Heart right ventricle (tissue), 16 donors: ENCODE measurements around the gene ALX4. TPM values are rescaled to one million over a fixed set of nuclear protein-coding genes. Genes with fewer than 3 reads are reported as not detected.

Experiments used
- ATAC-seq, 8 donors: fragments of 200-7000 bp; cut with Tn5 transposase; one replicate each; pipeline ENCODE4 v1.9.1; 2020; ENCODE audit warnings: mild to moderate bottlenecking in 8 of 8, moderate library complexity in 8 of 8, moderate number of reproducible peaks in 1 of 8
- DNase-seq, 2 donors: peaks; one replicate each; pipeline ENCODE4 v3.0.0-alpha.2; 2020
- H3K27ac ChIP-seq, 10 donors: fragments of 200-600 bp; sonication (generic) in 2 of 10; one replicate each; pipeline versions ENCODE4 v1.5.0 to v1.8.0; 2020 to 2022; ENCODE audit warnings: mild to moderate bottlenecking in 3 of 10
- H3K27me3 ChIP-seq, 7 donors: fragments of 200-600 bp; one replicate each; pipeline ENCODE4 v1.8.0; 2021 to 2022; ENCODE audit warnings: mild to moderate bottlenecking in 2 of 7
- H3K36me3 ChIP-seq, 9 donors: fragments of 200-600 bp; sonication (generic) in 1 of 9; one replicate each; pipeline versions ENCODE4 v1.5.0 to v1.8.0; 2020 to 2022; ENCODE audit warnings: mild to moderate bottlenecking in 2 of 9
- H3K4me1 ChIP-seq, 9 donors: fragments of 200-600 bp; sonication (generic) in 1 of 9; one replicate each; pipeline versions ENCODE4 v1.5.0 to v1.8.0; 2020 to 2022; ENCODE audit warnings: mild to moderate bottlenecking in 4 of 9
- H3K4me3 ChIP-seq, 10 donors: fragments of 200-600 bp; sonication (generic) in 2 of 10; one replicate each; pipeline versions ENCODE4 v1.5.0 to v1.8.0; 2020 to 2022; ENCODE audit warnings: mild to moderate bottlenecking in 7 of 10, moderate library complexity in 2 of 10
- H3K9me3 ChIP-seq, 11 donors: fragments of 200-600 bp in 10 of 11; sonication (generic) in 2 of 11; one replicate each; pipeline versions ENCODE4 v1.5.0 to v1.8.0; 2013 to 2022; ENCODE audit warnings: mild to moderate bottlenecking in 2 of 11, control low read depth in 1 of 11, moderate library complexity in 1 of 11
- WGBS, 2 donors: extraction: QIAGEN DNeasy Blood & Tissue Kit; methylation state at CpG; one replicate each; pipeline ENCODE4 v1.1.7; 2013; ENCODE audit warnings: inconsistent platforms in 1 of 2; 5-methylcytosine and 5-hydroxymethylcytosine counted together
- intact Hi-C, 10 donors: fragments of 100-400 bp; cut with DNase I; formaldehyde crosslinking; loops; one replicate each; pipeline versions ENCODE4 v1.11.1 to v1.14.2; 2022
- polyA plus RNA-seq, 2 donors: library from polyadenylated mRNA; stranded (reverse); fragments of 200-250 nt; gene quantifications; one replicate each; pipeline ENCODE4 v1.2.3, GENCODE V29; 2013
- total RNA-seq, 10 donors: library from RNA; stranded (reverse); fragmentation: NEBNext Ultra II Directional in 3 of 10; extraction: Animal tissue kit (Norgen Biotek cat#: 25700) in 3 of 10; gene quantifications; one replicate each; pipeline versions ENCODE4 v1.2.1 to v1.2.4, GENCODE V29; 2021 to 2023
- TF ChIP-seq, protein P1 (sequence below), 9 donors: fragments of 200-600 bp; sonication (generic) in 2 of 9; IDR thresholded peaks; one replicate each; pipeline versions ENCODE4 v1.5.0 to v1.8.0; 2021 to 2022; ENCODE audit warnings: antibody characterized with exemption in 9 of 9, mild to moderate bottlenecking in 5 of 9, moderate library complexity in 1 of 9
- donor health status: Arrhythmogenic right ventricular cardiomyopathy.
- donor health status: ischemic (EF 13 %, LVEDD 7.1; RV severe dilation, severe dysfunction).
- donor health status: healthy with polysubstance abuse.
- donor health status: DM: no; HTN: yes; CAD: no.
- donor health status: DM: no; HTN: no; CAD: no.
- donor health status: ischemic (EF 25% LVEDD 6.9; RV normal size, moderate dysfunction).
- donor health status: ischemic (EF 25% LVEDD 5.7; RV mildly dilated, moderate dysfunction).
- donor health status: healthy.
- donor health status: DM: yes; HTN: yes; CAD: no.
- donor health status: Ischemic cardiomyopathy.
- donor health status: ischemic (EF 35%, LVEDD 5.7; RV mildly dilated, moderate dysfunction).
- donor health status: nonischemic (EF 11% LVEDD 7.7; RV severe dilation, severe dysfunction).
- donor health status: DM: yes; HTN: yes; CAD: no.
- donor health status: PGD.
- donor health status: ischemic (EF 29% LVEDD 5.4; RV normal size, mild dysfunction).
- donor health status: nonischemic (EF 23%, LVEDD 6.1; RV moderate dilation, normal function).

The ALX4 gene
- total and polyA plus RNA-seq, 12 donors = 0.01 to 0.07 (median 0.06) TPM; not detected in 5

DNA sequence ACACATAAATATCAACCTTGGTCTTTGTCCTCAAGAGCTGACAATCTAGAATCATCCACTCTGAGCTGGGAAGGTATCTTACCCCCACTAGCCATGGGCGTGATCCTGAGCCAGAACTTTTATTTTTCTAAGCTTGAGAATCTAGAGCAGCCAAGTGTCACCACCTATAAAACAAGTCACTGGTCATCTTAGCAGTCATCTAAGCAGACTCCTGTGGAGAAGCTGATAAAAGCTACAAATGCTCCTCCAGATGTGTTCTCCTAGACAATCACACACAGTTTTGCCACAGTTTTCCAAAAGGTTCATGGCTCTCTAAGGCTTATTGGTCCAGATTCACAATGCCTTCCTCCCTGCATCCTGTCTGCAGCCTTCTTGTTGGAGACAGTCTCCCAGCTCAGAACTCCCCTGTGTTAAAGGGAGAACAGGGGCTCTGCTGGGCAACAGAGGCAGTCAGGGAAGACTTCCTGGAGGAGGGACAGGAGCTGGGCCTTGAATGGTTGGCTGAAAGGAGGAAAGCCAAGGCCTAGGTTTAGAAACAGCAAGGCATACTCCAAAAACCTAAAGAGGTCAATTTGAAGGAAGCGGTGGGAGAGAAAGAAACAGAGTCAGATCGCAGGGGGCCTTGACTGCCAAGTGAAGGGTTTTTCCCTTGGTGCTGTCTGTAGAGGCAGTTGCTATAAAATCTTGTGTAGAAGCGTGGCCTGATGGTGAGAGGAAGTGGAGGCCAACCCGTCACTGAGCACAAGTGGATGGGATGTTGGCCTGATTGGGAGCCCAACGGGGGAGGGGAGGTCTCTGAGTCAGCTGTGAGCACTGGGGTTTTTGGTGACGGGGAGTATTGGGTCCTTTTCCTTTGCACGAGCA is 42.0 kb downstream of the ALX4 start:
- intact Hi-C loops = no loop called here
- DNase-seq (no peak), ATAC-seq (no peak)
- WGBS, 2 donors = 80 to 86% methylated on average over 8 of the region's 8 CpGs
- no peak overlapping the region for H3K27ac ChIP-seq
- peaks cover 0 to 4% (median 0%) of the 10 kb centered on the region in 9 donors for H3K4me1 ChIP-seq
- H3K9me3 ChIP-seq = no peaks in the 10 kb centered on the region
- H3K27me3 ChIP-seq = no peaks in the 10 kb centered on the region
- H3K4me3 ChIP-seq = no peak overlapping the region
- TF ChIP-seq, protein P1, sequence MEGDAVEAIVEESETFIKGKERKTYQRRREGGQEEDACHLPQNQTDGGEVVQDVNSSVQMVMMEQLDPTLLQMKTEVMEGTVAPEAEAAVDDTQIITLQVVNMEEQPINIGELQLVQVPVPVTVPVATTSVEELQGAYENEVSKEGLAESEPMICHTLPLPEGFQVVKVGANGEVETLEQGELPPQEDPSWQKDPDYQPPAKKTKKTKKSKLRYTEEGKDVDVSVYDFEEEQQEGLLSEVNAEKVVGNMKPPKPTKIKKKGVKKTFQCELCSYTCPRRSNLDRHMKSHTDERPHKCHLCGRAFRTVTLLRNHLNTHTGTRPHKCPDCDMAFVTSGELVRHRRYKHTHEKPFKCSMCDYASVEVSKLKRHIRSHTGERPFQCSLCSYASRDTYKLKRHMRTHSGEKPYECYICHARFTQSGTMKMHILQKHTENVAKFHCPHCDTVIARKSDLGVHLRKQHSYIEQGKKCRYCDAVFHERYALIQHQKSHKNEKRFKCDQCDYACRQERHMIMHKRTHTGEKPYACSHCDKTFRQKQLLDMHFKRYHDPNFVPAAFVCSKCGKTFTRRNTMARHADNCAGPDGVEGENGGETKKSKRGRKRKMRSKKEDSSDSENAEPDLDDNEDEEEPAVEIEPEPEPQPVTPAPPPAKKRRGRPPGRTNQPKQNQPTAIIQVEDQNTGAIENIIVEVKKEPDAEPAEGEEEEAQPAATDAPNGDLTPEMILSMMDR (IDR thresholded peaks at IDR 0.05) = no peak
- no peaks in the 10 kb centered on the region for H3K36me3 ChIP-seq

DNA sequence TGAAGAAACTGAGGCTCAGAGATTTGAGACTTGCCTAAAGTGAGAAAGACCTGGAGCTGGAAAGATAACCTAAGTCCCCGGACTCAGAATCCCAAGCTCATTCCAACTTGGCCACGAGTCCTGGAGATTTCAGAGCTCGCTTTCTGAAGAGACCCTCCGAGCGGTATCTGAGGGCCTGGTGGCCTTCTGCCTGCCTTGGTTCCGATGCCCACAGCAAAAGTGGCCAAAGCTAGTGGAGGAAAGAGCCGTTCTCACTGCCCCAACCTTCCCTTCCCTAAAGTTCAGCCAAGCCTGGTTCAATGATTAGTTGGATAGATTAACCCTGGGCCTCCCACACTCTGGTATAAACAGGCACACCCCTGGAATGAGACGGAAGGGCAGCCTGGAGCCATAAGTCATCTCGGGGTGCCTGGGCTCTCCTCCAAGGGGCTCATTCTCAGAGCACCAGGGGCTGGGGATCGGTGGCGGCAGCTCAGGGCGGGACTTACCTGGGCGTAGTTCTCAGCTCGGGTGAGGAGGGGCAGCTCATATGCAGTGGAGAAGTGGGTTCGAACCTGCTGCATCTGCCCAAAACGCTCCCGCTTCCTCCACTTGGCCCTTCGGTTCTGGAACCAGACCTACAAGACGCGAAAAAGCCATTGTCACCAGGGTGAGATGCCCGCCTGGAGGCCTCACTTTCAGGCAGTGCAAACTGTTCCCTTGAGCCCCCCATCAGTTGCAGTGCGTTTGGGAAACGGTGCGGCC is 42.8 kb downstream of the ALX4 start:
- intact Hi-C loops = no loop called here
- 94 to 95% methylated on average over 24 of the region's 24 CpGs for whole genome bisulfite sequencing, 2 donors
- H3K9me3 ChIP-seq = no peaks in the 10 kb centered on the region
- no peak for DNase-seq
- peaks cover 0 to 4% (median 0%) of the 10 kb centered on the region in 9 donors for H3K4me1 ChIP-seq
- no peak for ATAC-seq
- H3K36me3 ChIP-seq = no peaks in the 10 kb centered on the region
- no peak overlapping the region for H3K4me3 ChIP-seq
- TF ChIP-seq, protein P1 (IDR thresholded peaks at IDR 0.05) = no peak
- H3K27me3 ChIP-seq = no peaks in the 10 kb centered on the region
- no peak overlapping the region for H3K27ac ChIP-seq

DNA sequence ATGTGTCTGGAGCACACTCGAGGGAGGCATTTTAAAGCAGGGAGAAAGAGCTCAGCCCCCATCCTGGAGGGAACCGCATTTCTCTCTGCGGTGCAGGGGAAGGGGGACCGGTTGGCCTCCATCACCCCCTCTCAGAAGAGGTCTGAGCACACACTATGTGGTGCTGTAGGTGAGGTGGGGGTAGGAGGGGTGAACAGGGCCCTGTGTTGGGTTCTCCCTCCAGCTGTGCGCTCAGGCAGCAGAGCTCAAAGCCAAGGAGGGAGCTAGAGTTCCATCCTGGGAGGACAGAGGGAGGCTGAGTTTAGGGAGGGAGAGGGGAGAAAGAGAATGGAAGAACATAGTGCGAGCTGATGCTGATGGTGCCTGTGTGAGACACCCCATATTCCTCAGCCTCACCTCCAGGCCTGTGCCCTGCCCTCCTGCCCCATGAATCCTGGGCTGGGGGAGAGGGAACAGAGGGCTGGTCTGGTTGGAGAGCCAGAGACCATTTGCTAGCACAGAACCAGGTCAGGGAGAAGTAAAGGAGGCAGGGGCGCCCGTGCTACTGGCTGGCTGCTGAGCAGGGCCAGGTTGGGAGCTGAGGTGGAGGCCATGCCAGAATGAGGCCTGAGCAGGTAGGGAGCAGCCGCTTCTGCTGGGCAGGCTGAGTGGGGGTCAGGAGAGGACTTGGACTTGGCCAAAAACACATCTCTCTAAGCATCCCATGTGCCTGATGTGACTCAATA is 43.7 kb downstream of the ALX4 start:
- ATAC-seq = no peak
- TF ChIP-seq, protein P1 (IDR thresholded peaks at IDR 0.05) = no peak
- Histone ChIP-seq H3K27ac (no peak overlapping the region), H3K4me3 (no peak overlapping the region), H3K27me3 (no peaks in the 10 kb centered on the region), H3K9me3 (no peaks in the 10 kb centered on the region), H3K4me1 (peaks cover 0 to 4% (median 0%) of the 10 kb centered on the region in 9 donors), H3K36me3 (no peaks in the 10 kb centered on the region)
- intact Hi-C loops = no loop called here
- no peak for DNase-seq
- 79 to 86% methylated on average over 9 of the region's 9 CpGs for whole genome bisulfite sequencing, 2 donors

DNA sequence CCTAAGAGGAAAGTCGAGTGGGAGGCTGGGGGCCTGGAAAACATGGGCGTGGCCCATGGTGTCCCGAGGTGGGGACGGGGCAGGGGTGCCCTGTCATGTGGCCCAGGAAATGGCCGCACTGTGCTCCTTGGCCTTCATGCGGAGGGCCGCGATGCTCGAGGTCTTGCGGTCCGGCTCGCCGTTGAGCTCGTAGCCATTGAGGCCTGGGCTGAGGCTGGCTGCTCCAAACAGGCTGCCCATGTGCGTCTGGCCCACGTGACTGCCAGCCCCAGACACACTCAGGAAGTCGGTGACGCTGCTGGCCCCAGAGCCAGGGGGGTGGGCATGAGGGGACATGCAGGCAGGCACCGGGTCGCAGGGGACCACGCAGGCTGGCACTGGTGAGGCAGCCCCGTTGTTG is 45.2 kb downstream of the ALX4 start:
- ATAC-seq = no peak
- TF ChIP-seq, protein P1 (IDR thresholded peaks at IDR 0.05) = no peak

More for the DNA sequence above, 45.2 kb downstream of the ALX4 start:
- no peak for DNase-seq
- Histone ChIP-seq H3K9me3 (no peaks in the 10 kb centered on the region), H3K27ac (no peak overlapping the region), H3K4me3 (no peak overlapping the region), H3K27me3 (no peaks in the 10 kb centered on the region), H3K4me1 (no peaks in the 10 kb centered on the region), H3K36me3 (no peaks in the 10 kb centered on the region)
- intact Hi-C loops = no loop called here
- WGBS, 2 donors = 90 to 91% methylated on average over 22 of the region's 22 CpGs
